Hematopoietic multipotent progenitor cell treated with erythropoietin and hydrocortisone succinate and interleukin-3 and kit ligand, for 17 days (in vitro differentiated cells): Measurements from ENCODE around the gene DYRK1A.

ENCODE experiments used
- DNase-seq: peaks from one replicate; pipeline ENCODE4 v3.0.0-alpha.2; 2015; ENCODE audit warnings: low spot score

The DYRK1A gene

DNA sequence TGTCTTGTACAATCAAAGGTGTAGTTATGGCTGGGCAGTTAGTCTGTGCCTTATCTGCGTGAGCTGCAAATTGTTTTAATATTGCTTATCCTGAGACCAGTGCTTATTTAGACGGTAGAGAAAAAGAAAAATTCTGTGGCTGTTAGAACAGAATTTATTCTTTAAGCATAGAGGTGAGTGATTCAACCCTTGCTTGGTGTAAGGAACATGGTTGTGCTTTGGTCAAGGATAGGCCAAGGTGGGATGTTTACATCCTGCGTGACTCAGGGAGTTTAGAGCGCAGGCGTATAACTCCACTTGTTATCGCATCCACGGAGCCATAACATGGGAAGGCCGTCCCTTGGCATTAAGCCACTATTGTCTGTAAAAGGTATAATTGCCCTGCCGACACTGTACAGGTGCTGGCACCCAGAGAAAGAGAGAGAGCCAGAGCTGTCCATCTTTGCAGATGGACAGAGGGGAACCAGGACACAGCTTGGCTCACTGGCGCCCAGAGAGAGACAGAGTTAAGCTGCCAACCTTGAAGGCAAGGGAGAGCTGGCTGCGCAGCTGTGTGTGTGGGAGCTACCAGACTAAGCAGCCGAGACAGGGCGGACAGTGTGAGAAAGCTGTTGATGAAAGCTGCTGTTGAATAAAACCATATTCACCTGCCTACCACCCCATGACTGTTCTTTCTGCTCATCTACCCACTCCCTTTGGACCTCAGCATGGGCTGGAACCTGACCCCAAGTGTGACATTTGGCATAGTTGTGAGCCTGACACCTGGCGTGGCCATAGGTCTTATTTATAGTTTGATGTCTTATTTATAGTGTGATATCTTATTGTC lies 200.4 kb downstream of the DYRK1A start:
- no peak for DNase-seq

DNA sequence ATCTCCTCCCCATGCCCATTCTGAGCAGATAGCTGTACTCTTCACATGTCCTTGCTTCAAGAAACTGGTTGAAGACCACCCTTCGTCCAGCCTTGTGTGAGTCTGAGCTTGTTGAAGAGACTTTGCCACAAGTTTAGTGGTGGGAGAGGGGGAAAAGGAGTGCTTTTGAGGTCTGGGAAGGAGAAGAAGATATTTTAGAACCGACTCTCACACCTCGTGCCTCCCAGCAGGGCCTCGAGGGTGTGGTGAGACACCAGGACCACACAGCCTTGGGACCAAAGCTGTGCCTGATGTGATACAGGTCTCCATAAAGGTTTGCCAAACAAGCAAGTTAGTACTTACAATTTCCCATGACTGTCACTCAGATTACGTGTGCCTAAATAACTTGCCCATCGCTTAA lies 201.8 kb downstream of the DYRK1A start:
- DNase-seq: no peak

DNA sequence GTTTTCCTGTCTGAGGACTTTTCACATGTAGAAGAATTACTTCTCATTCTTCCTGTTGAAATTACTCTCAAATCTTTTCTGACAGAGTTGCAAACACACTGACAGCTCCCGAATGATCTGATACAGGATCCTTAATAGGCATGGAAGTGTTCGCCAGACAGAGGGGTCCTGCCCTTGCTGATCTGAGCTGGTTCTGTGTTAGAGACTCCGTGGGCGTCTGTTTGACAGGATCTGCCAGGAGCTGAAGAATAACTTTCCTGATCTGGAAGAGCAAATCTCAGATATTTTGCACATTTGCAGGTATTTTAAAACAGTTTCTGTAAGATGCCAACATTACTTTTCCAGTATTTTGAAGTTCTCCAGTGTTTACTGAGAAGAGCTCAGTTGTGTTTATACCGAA lies 202.3 kb downstream of the DYRK1A start:
- no peak for DNase-seq

DNA sequence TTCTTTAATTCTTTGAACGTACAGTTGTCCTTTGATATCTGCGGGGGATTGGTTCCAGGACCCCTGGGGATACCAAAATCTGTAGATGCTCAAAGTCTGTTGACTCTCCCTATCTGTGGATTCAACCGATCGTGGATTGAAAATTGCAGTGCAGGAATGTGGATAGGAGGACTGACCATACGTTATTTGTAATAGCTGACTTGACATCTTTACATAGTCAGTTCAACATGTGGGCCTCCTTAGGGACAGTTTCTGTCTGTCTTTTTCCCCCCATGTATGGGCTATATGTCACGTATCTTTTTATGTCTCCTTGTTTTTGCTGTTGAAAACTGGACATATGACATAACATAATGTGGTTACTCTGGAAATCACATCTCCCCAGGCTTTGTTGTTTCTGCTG lies 204.9 kb downstream of the DYRK1A start:
- DNase-seq: no peak

DNA sequence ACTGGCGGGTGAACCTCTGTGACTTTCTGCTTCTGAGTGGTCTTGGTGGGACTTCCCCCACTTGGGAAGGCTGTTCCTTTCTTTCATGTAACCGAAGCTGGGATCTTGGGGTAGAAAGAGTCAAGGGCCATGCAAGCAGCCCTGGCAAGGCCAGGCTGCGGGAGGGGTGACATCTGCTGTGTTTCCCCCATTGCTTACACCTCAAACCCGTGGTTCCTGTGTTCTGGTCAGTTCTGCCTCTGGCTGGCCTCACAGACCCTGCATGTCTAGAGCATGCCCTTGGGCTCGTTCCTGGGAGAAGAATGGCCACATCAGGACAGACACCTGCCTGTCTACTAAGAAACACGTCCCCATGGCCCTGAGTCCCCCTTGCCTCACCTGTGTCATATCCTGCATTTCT lies 207.7 kb downstream of the DYRK1A start:
- no peak for DNase-seq

DNA sequence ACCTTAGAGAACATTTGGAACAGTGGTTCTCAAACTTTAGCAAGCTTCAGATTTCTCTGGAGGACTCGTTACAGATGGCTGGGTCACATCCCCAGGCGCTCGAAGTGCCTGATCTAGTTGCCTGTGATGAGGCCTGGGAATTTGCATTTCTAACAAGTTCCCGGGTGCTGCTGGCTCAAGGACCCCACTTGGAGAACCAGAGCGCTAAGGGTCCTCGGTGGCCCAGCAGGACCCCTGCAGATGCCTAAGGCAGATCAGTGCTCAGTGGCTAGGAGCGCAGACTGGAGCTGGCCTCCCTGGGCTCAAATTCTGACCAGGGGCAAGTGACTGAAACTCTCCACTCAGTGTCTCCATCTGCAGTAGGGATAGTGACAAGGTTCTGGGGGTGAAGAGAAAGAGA lies 208.2 kb downstream of the DYRK1A start:
- DNase-seq: no peak

DNA sequence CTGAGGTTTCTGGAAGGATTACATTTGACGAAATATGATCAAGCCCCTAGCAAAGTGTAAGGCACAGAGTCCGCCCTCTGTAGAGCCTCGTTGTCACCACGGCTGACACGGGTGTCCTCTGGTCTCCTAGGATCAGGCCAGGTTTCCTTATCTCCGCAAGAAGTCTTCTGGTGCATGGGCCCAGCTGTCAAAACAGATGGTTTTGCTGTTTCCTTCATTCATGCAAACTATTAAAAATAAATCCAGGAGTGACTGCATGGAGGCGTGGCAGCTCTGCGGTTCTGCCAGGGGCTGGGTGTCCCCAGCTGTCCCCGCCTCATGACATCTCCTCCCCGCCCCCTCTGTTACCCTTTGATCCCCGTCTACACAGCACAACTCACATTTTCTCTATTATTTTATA lies 209.0 kb downstream of the DYRK1A start:
- no peak for DNase-seq
